K562 (cell line): ENCODE measurements around the gene CLCN5. TPM values are rescaled to one million over a fixed set of nuclear protein-coding genes. Genes with fewer than 3 reads are reported as not detected.
A peak's percentile ranks its signal among the peaks of the same experiment; 100 is the strongest.

Experiments
- ATAC-seq: fragments of 200-7000 bp; cut with Tn5 transposase; 3 replicates; pipeline ENCODE4 v1.9.1; 2020; ENCODE audit warnings: moderate library complexity
- BruUV-seq: library from RNA; stranded (reverse); fragments of 400-500 nt; replicated peaks from 2 replicates; lab custom pipeline; 2021; lab: Mats Ljungman, UMichigan
- CTCF ChIA-PET: fragments of 300-600 bp; formaldehyde crosslinking; extraction: SDS; loops from one replicate; lab custom pipeline; 2021; ENCODE audit warnings: low intra/inter-chr PET ratio; lab: Yijun Ruan, JAX
- POLR2A ChIA-PET: fragments of 300-600, 350-650 bp; sonication (Branson Sonifier 250); formaldehyde crosslinking; extraction: SDS; loops from one replicate; lab custom pipeline; 2021; ENCODE audit warnings: antibody characterized with exemption, inconsistent platforms; lab: Yijun Ruan, JAX
- DNase-seq, 4 experiments: peaks; one replicate each; pipeline versions ENCODE4 v3.0.0 to v3.0.0-alpha.2; 2011 to 2018; ENCODE audit warnings: low spot score in 3 of 4, mixed read lengths in 3 of 4; ENCODE audit errors: extremely low read depth in 1 of 4
- FAIRE-seq: peaks from 2 replicates; lab custom pipeline; 2011; peaks lifted over from hg19 to GRCh38; lab: Jason Lieb, UNC
- H2AFZ ChIP-seq: 2 replicates; pipeline ENCODE4 v1.6.0; 2011; ENCODE audit warnings: low read depth, low read length, control low read depth, inconsistent platforms
- H3K27ac ChIP-seq: fragments of 200-600 bp; 3 replicates; pipeline ENCODE4 v1.8.0; 2011; ENCODE audit warnings: low read depth, mild to moderate bottlenecking, control low read depth, inconsistent platforms, low read length, moderate library complexity, mixed read lengths; ENCODE audit errors: extremely low read depth
- H3K27me3 ChIP-seq, 2 experiments: fragments of 300-600 bp in 1 of 2; 2 replicates in 1 of 2; 3 replicates in 1 of 2; pipeline versions ENCODE4 v1.6.0 to v1.8.0; 2011; ENCODE audit warnings: inconsistent platforms in 2 of 2, low read length in 2 of 2, mild to moderate bottlenecking in 1 of 2, mixed read lengths in 1 of 2, moderate library complexity in 1 of 2; ENCODE audit not compliant: control insufficient read depth in 2 of 2, insufficient read depth in 2 of 2
- H3K36me3 ChIP-seq: fragments of 300-600 bp; 3 replicates; pipeline ENCODE4 v1.8.0; 2011; ENCODE audit warnings: mild to moderate bottlenecking, low read length, inconsistent platforms; ENCODE audit not compliant: control insufficient read depth, insufficient read depth
- H3K4me1 ChIP-seq, 2 experiments: fragments of 200-600 bp in 1 of 2; replicated peaks in 1 of 2; 2 replicates in 1 of 2; 3 replicates in 1 of 2; pipeline versions ENCODE4 v1.5.1 to v1.8.0; 2011; ENCODE audit warnings: inconsistent platforms in 2 of 2, low read length in 2 of 2, mild to moderate bottlenecking in 1 of 2, mixed read lengths in 1 of 2, moderate library complexity in 1 of 2; ENCODE audit not compliant: control insufficient read depth in 2 of 2, insufficient read depth in 2 of 2
- H3K4me2 ChIP-seq: 2 replicates; pipeline ENCODE4 v1.6.1; 2011; ENCODE audit warnings: low read length, control low read depth, inconsistent platforms, mixed read lengths; ENCODE audit not compliant: insufficient read depth
- H3K4me3 ChIP-seq: fragments of 200-600 bp; sonication (generic), shearing (Covaris generic); 2 replicates; pipeline ENCODE4 v1.5.1; 2016; ENCODE audit warnings: control low read depth, inconsistent platforms
- H3K79me2 ChIP-seq: fragments of 200-600 bp; 3 replicates; pipeline ENCODE4 v1.8.0; 2011; ENCODE audit warnings: low read length, inconsistent platforms; ENCODE audit not compliant: control insufficient read depth, insufficient read depth
- H3K9ac ChIP-seq, 2 experiments: 2 replicates each; pipeline versions ENCODE4 v1.6.0 to v1.6.1; 2011; ENCODE audit warnings: low read depth in 2 of 2, low read length in 2 of 2, control low read depth in 1 of 2, inconsistent platforms in 1 of 2, mild to moderate bottlenecking in 1 of 2, mixed read lengths in 1 of 2; ENCODE audit not compliant: insufficient read depth in 1 of 2
- H3K9me1 ChIP-seq: one replicate; pipeline ENCODE4 v1.6.0; 2011; ENCODE audit warnings: inconsistent platforms, mild to moderate bottlenecking, low read length, moderate library complexity; ENCODE audit not compliant: control insufficient read depth, insufficient read depth
- H3K9me3 ChIP-seq: replicated peaks from 2 replicates; pipeline ENCODE4 v1.5.1; 2011; ENCODE audit warnings: low read depth, low read length, inconsistent platforms; ENCODE audit not compliant: control insufficient read depth, insufficient read depth
- H4K20me1 ChIP-seq: replicated peaks from 2 replicates; pipeline ENCODE4 v1.6.1; 2011; ENCODE audit warnings: low read length, inconsistent platforms, mixed read lengths; ENCODE audit not compliant: control insufficient read depth, insufficient read depth
- ARID2 ChIP-seq: fragments of 450-650 bp; IDR thresholded peaks from 2 replicates; pipeline ENCODE4 v1.6.1; 2017; ENCODE audit warnings: antibody characterized with exemption, mild to moderate bottlenecking
- EP300 ChIP-seq: IDR thresholded peaks from 2 replicates; pipeline ENCODE4 v1.6.1; 2012; ENCODE audit warnings: low read length, improper control_type of control experiment
- MEIS2 ChIP-seq: fragments of 450-650 bp; IDR thresholded peaks from 2 replicates; pipeline ENCODE4 v1.6.1; 2014; ENCODE audit warnings: mild to moderate bottlenecking; ENCODE audit not compliant: partially characterized antibody
- PURB ChIP-seq: sonication (generic); formaldehyde crosslinking; IDR thresholded peaks from 2 replicates; pipeline ENCODE4 v1.9.0; 2021; ENCODE audit warnings: low read depth, mild to moderate bottlenecking, missing genetic modification reagents
- RUNX1 ChIP-seq: sonication (generic); IDR thresholded peaks from 2 replicates; pipeline ENCODE4 v1.6.1; 2016; ENCODE audit warnings: antibody characterized with exemption, low read depth
- ZNF121 ChIP-seq: sonication (generic); formaldehyde crosslinking; conservative IDR thresholded peaks from 2 replicates; pipeline ENCODE4 v1.8.0; 2022; ENCODE audit warnings: missing genetic modification reagents
- ZSCAN32 ChIP-seq: fragments of 450-650 bp; formaldehyde crosslinking; IDR thresholded peaks from 2 replicates; pipeline ENCODE4 v1.4.0; 2020; ENCODE audit warnings: mild to moderate bottlenecking, moderate library complexity
- WGBS: fragments of 100-300 bp; shearing (Covaris generic); methylation state at CpG from one replicate; pipeline ENCODE4 v1.1.6; 2016; ENCODE audit warnings: low coverage, mixed read lengths; ENCODE audit not compliant: insufficient coverage; ENCODE audit errors: missing lambda C conversion rate; 5-methylcytosine and 5-hydroxymethylcytosine counted together
- in situ Hi-C: fragments of 300-500 bp; cut with MboI; formaldehyde crosslinking; loops from 4 replicates; pipeline ENCODE4 v1.15.0; 2018; ENCODE audit warnings: inconsistent platforms, mixed read lengths
- intact Hi-C: fragments of 100-400 bp; cut with micrococcal nuclease; formaldehyde crosslinking; loops from 2 replicates; pipeline ENCODE4 v1.14.2; 2022
- polyA plus RNA-seq, 8 experiments: library from polyadenylated mRNA; depleted of rRNA in 4 of 8; stranded (reverse) in 5 of 8; unstranded in 3 of 8; fragments of >200 nt; fragmentation: Nextera tagmentation in 2 of 8; fragmentation: Illumina TruSeq in 1 of 8; extraction: Ambion mirVana in 2 of 8; extraction: Trizol in 1 of 8; gene quantifications; 2 replicates each; pipeline versions ENCODE4 v1.2.1 to v1.2.3, GENCODE V29; 2011 to 2014; ENCODE audit warnings: inconsistent platforms in 1 of 8, missing spikeins in 1 of 8
- total RNA-seq, 7 experiments: library from RNA; depleted of rRNA in 6 of 7; stranded (reverse); fragments of >200 nt in 6 of 7; fragmentation: Illumina TruSeq in 2 of 7; extraction: Trizol in 2 of 7; gene quantifications; 2 replicates each; pipeline versions ENCODE4 v1.2.1 to v1.2.3, GENCODE V29; 2011 to 2021; ENCODE audit warnings: low replicate concordance in 1 of 7
- TF ChIP-seq, protein P1 (sequence below), 2 experiments: fragments of 450-650 bp in 1 of 2; sonication (generic) in 1 of 2; formaldehyde crosslinking in 1 of 2; IDR thresholded peaks; 2 replicates each; pipeline versions ENCODE4 v1.7.1 to v1.9.0; 2016 to 2022; ENCODE audit warnings: inconsistent platforms in 1 of 2, mild to moderate bottlenecking in 1 of 2, missing genetic modification reagents in 1 of 2

Gene CLCN5
- total and polyA plus RNA-seq, 9 of the 15 experiments (the other 6 are each of a cell fraction or from before 2014, with no cell fraction given): 0.94 to 11.8 (median 7.1) TPM

DNA sequence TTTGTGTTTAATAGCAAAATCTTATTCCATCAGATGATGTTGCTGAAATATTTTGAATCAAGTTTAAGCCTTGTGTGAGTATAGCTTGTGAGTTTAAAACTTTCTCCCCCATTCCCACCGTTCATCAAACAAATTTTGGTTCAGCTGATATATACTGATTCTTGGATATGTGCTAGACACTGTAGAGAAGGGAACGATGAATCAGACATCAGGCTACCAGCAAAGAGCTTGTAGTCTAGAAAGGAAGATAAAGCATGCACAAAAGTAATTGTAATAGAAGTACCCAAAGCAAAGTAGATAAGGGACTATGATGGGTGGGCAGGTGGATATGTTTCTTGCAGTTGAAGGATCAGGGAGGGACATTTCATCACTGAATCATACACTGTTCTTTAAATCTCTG is 146.5 kb downstream of the CLCN5 start (continued):
- TF ChIP-seq ARID2 (no peak), PURB (no peak), ZSCAN32 (CRISPR knock-in tag) (no peak)

DNA sequence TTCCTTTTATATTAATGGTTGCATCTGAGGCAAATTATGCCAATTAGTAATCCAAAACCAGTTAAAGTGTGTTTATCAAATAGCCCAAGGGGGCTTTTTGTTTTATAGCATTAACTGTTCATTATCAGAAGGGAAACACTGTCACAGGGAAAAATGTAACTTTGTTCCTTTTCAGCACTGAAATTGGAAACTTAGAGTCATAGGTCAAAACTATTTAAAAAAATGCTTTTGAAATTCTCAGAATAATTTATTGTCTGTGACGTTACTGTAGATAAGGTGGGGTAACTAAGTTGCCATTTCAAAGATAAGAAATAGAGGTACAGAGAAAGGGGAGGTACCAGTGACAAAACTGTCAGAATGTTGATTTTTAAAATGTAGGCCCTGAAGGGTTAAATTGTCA is 149.1 kb downstream of the CLCN5 start:
- no peak for FAIRE-seq
- H3K36me3 ChIP-seq: no peaks in the 10 kb centered on the region
- WGBS: 0% methylated on average over 1 of the region's 1 CpG
- H3K27me3 ChIP-seq: no peaks in the 10 kb centered on the region
- H3K4me1 ChIP-seq: no peaks in the 10 kb centered on the region; a peak in 1 of 5 replicates
- ChIA-PET CTCF (interaction anchor here (0.6 kb wide), 1 partner anchor 185 kb away, joined by 4 read pairs; no protein-coding TSS in a partner anchor), POLR2A (no interaction called here)
- H3K4me3 ChIP-seq: no peak overlapping the region
- H3K9me1 ChIP-seq: no peaks in the 10 kb centered on the region
- in situ Hi-C loops (no loop called here), intact Hi-C loops (no loop called here)
- no peak for TF ChIP-seq EP300
- TF ChIP-seq, protein P1, sequence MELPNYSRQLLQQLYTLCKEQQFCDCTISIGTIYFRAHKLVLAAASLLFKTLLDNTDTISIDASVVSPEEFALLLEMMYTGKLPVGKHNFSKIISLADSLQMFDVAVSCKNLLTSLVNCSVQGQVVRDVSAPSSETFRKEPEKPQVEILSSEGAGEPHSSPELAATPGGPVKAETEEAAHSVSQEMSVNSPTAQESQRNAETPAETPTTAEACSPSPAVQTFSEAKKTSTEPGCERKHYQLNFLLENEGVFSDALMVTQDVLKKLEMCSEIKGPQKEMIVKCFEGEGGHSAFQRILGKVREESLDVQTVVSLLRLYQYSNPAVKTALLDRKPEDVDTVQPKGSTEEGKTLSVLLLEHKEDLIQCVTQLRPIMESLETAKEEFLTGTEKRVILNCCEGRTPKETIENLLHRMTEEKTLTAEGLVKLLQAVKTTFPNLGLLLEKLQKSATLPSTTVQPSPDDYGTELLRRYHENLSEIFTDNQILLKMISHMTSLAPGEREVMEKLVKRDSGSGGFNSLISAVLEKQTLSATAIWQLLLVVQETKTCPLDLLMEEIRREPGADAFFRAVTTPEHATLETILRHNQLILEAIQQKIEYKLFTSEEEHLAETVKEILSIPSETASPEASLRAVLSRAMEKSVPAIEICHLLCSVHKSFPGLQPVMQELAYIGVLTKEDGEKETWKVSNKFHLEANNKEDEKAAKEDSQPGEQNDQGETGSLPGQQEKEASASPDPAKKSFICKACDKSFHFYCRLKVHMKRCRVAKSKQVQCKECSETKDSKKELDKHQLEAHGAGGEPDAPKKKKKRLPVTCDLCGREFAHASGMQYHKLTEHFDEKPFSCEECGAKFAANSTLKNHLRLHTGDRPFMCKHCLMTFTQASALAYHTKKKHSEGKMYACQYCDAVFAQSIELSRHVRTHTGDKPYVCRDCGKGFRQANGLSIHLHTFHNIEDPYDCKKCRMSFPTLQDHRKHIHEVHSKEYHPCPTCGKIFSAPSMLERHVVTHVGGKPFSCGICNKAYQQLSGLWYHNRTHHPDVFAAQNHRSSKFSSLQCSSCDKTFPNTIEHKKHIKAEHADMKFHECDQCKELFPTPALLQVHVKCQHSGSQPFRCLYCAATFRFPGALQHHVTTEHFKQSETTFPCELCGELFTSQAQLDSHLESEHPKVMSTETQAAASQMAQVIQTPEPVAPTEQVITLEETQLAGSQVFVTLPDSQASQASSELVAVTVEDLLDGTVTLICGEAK (IDR thresholded peaks at IDR 0.05): no peak
- TF ChIP-seq, protein P1 (CRISPR knock-in tag; IDR thresholded peaks at IDR 0.05): no peak
- TF ChIP-seq RUNX1: no peak
- TF ChIP-seq MEIS2: peak; percentile 38
- TF ChIP-seq ZNF121 (CRISPR knock-in tag): no peak
- no peak overlapping the region for H3K9ac ChIP-seq
- no peak overlapping the region for H3K27ac ChIP-seq
- no peaks in the 10 kb centered on the region for H4K20me1 ChIP-seq
- H3K9me3 ChIP-seq: no peaks in the 10 kb centered on the region
- no peaks in the 10 kb centered on the region for H3K79me2 ChIP-seq
- H2AFZ ChIP-seq: no peak overlapping the region
- no peak for ATAC-seq
- no TSS peak for BruUV-seq
- no peak for DNase-seq
- no peak overlapping the region for H3K4me2 ChIP-seq
